MM.1S (cell line): ENCODE results near the gene PLD1.

Experiments
- DNase-seq: peaks from one replicate; pipeline ENCODE4 v3.0.0-alpha.2; 2015
- H2AFZ ChIP-seq: fragments of 300-600 bp; sonication (generic); 2 replicates; pipeline ENCODE4 v1.6.0; 2016; ENCODE audit warnings: antibody characterized with exemption, low read length
- H3F3A ChIP-seq: fragments of 300-600 bp; sonication (generic); 2 replicates; pipeline ENCODE4 v1.6.1; 2016; ENCODE audit warnings: mild to moderate bottlenecking, antibody characterized with exemption, low read length, moderate library complexity, mixed read lengths; ENCODE audit not compliant: insufficient read depth
- H3K27ac ChIP-seq: fragments of 300-600 bp; sonication (generic); 2 replicates; pipeline ENCODE4 v1.5.1; 2016; ENCODE audit warnings: mild to moderate bottlenecking, low read length
- H3K27me3 ChIP-seq: fragments of 300-600 bp; sonication (generic); replicated peaks from 2 replicates; pipeline ENCODE4 v1.6.0; 2016; ENCODE audit warnings: low read length; ENCODE audit not compliant: insufficient read depth
- H3K36me3 ChIP-seq: fragments of 300-600 bp; sonication (generic); replicated peaks from 2 replicates; pipeline ENCODE4 v1.6.1; 2016; ENCODE audit warnings: mild to moderate bottlenecking, low read length, mixed read lengths; ENCODE audit not compliant: insufficient read depth
- H3K4me1 ChIP-seq: fragments of 300-600 bp; sonication (generic); 2 replicates; pipeline ENCODE4 v1.6.1; 2016; ENCODE audit warnings: low read length, mixed read lengths
- H3K4me2 ChIP-seq: fragments of 300-600 bp; sonication (generic); 2 replicates; pipeline ENCODE4 v1.6.0; 2016; ENCODE audit warnings: low read depth, low read length
- H3K4me3 ChIP-seq: fragments of 300-600 bp; sonication (generic); 2 replicates; pipeline ENCODE4 v1.5.1; 2016; ENCODE audit warnings: low read length, mixed read lengths
- H3K79me2 ChIP-seq: fragments of 300-600 bp; sonication (generic); 2 replicates; pipeline ENCODE4 v1.6.1; 2016; ENCODE audit warnings: mixed run types, low read length, mixed read lengths
- H3K9ac ChIP-seq: fragments of 300-600 bp; sonication (generic); 2 replicates; pipeline ENCODE4 v1.6.1; 2016; ENCODE audit warnings: low read length, mixed read lengths
- H3K9me2 ChIP-seq: fragments of 300-600 bp; sonication (generic); replicated peaks from 2 replicates; pipeline ENCODE4 v1.6.1; 2016; ENCODE audit warnings: mild to moderate bottlenecking, low read length, mixed read lengths; ENCODE audit not compliant: insufficient read depth
- H3K9me3 ChIP-seq: fragments of 300-600 bp; sonication (generic); replicated peaks from 2 replicates; pipeline ENCODE4 v1.6.1; 2016; ENCODE audit warnings: mild to moderate bottlenecking, low read length, mixed read lengths; ENCODE audit not compliant: insufficient read depth
- H4K20me1 ChIP-seq: fragments of 300-600 bp; sonication (generic); 2 replicates; pipeline ENCODE4 v1.6.1; 2016; ENCODE audit warnings: mild to moderate bottlenecking, low read length, moderate library complexity, mixed read lengths; ENCODE audit not compliant: insufficient read depth
- EZH2 ChIP-seq: fragments of 300-600 bp; sonication (generic); optimal IDR thresholded peaks from 2 replicates; pipeline ENCODE3; 2017; ENCODE audit warnings: low read depth, mild to moderate bottlenecking, antibody characterized with exemption, low read length, mixed read lengths
- EZH2phosphoT487 ChIP-seq: fragments of 300-600 bp; sonication (generic); IDR thresholded peaks from 2 replicates; pipeline ENCODE4 v1.6.1; 2018; ENCODE audit warnings: antibody characterized with exemption, low read length
- TF ChIP-seq, protein P1 (sequence below): fragments of 300-600 bp; sonication (generic); IDR thresholded peaks from 2 replicates; pipeline ENCODE4 v1.5.1; 2016; ENCODE audit warnings: antibody characterized with exemption, low read length, mixed read lengths

The PLD1 gene

DNA sequence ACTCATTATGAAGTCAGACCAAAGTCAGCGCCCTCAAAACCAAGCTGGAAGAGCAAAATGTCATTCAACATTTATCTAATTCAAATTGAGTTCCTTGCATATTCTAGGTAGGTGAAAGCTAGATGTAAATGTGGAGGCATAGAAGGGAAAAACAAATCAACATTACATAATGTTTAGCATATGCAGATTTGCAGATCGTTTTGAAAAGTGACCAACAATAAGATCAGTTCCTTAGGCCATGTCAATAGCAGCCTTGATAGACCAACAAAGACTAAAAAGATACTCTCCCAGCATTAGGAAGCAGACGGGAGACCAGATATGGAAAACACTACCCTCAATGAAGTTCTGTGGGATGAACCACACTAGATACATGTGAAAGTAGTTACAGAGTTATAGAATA, 83.0 kb downstream of the PLD1 start:
- no peaks in the 10 kb centered on the region for H3K36me3 ChIP-seq
- H3K27ac ChIP-seq: no peak overlapping the region
- DNase-seq: no peak
- TF ChIP-seq, protein P1, sequence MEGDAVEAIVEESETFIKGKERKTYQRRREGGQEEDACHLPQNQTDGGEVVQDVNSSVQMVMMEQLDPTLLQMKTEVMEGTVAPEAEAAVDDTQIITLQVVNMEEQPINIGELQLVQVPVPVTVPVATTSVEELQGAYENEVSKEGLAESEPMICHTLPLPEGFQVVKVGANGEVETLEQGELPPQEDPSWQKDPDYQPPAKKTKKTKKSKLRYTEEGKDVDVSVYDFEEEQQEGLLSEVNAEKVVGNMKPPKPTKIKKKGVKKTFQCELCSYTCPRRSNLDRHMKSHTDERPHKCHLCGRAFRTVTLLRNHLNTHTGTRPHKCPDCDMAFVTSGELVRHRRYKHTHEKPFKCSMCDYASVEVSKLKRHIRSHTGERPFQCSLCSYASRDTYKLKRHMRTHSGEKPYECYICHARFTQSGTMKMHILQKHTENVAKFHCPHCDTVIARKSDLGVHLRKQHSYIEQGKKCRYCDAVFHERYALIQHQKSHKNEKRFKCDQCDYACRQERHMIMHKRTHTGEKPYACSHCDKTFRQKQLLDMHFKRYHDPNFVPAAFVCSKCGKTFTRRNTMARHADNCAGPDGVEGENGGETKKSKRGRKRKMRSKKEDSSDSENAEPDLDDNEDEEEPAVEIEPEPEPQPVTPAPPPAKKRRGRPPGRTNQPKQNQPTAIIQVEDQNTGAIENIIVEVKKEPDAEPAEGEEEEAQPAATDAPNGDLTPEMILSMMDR: no peak
- TF ChIP-seq EZH2 (no peak), EZH2phosphoT487 (no peak)
- H3K79me2 ChIP-seq: no peaks in the 10 kb centered on the region
- no peak overlapping the region for H3K4me2 ChIP-seq
- H3K9ac ChIP-seq: no peak overlapping the region
- H2AFZ ChIP-seq: no peak overlapping the region
- no peaks in the 10 kb centered on the region for H4K20me1 ChIP-seq
- H3K9me3 ChIP-seq: no peaks in the 10 kb centered on the region
- H3K9me2 ChIP-seq: no peaks in the 10 kb centered on the region
- H3K27me3 ChIP-seq: no peaks in the 10 kb centered on the region
- H3F3A ChIP-seq: no peaks in the 10 kb centered on the region
- H3K4me3 ChIP-seq: no peak overlapping the region
- no peaks in the 10 kb centered on the region for H3K4me1 ChIP-seq

DNA sequence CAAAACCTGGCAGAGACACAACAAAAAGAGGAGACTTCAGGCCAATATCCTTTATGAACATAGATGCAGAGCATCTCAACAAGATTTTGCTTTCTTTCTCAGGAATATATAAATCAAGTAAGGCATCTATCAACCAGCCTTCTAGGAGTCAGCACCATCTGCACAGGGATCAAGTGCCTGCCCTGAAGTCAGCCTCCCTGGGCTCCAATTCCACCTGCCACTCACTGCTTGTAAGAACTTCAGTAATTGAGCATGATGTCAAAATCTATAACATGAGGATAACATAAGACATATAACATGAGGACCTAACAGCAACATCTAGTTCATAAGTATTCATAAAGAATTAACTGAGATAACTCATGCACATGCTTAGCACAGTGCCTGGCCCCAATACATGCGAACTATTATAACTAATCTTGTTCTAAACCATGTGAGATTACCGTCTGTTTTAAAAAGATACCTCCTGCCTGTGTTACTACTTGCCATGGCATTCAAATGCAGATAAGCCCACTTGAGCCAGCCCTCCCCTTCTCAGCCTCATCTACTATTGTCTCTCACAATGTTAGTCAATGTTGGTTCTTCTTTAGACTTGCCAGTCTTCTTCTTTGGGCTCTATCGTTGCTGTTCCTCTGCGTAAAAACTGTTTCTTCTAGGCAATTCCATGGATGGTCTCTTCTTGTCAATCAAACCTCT, 91.6 kb downstream of the PLD1 start:
- H3K79me2 ChIP-seq: no peaks in the 10 kb centered on the region
- no peaks in the 10 kb centered on the region for H3K27me3 ChIP-seq
- no peak for DNase-seq
- TF ChIP-seq EZH2phosphoT487: no peak
- TF ChIP-seq, protein P1: no peak
- TF ChIP-seq EZH2: no peak
- no peak overlapping the region for H3K4me2 ChIP-seq
- no peaks in the 10 kb centered on the region for H4K20me1 ChIP-seq
- H3K27ac ChIP-seq: no peak overlapping the region
- H3K4me1 ChIP-seq: no peaks in the 10 kb centered on the region
- no peak overlapping the region for H3K4me3 ChIP-seq
- H3K36me3 ChIP-seq: no peaks in the 10 kb centered on the region
- no peaks in the 10 kb centered on the region for H3K9me2 ChIP-seq
- no peak overlapping the region for H2AFZ ChIP-seq
- H3K9ac ChIP-seq: no peak overlapping the region
- H3K9me3 ChIP-seq: no peaks in the 10 kb centered on the region
- no peaks in the 10 kb centered on the region for H3F3A ChIP-seq

DNA sequence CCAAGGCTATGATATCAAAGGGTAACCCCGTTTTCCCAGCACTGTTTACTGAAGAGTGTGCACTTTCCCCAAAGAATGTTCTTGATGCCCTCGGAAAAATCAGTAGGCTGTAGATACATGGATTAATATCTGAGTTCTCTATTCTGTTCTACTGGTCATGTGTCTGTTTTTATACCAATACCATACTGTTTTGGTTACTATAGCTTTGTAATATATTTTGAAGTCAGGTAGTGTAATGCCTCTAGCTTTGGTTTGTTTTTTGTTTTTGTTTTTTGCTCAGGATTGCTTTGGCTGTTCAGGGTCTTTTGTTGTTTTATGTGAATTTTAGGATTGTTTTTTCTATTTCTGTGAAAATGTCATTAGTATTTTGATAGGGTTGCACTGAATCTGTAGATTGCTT, 95.1 kb downstream of the PLD1 start:
- no peak for TF ChIP-seq EZH2
- TF ChIP-seq, protein P1: no peak
- TF ChIP-seq EZH2phosphoT487: no peak
- Histone ChIP-seq H3F3A (no peaks in the 10 kb centered on the region), H4K20me1 (no peaks in the 10 kb centered on the region), H3K36me3 (no peaks in the 10 kb centered on the region), H3K4me2 (no peak overlapping the region), H2AFZ (no peak overlapping the region), H3K4me3 (no peak overlapping the region), H3K27me3 (no peaks in the 10 kb centered on the region), H3K79me2 (no peaks in the 10 kb centered on the region), H3K9ac (no peak overlapping the region), H3K9me2 (no peaks in the 10 kb centered on the region), H3K27ac (no peak overlapping the region), H3K9me3 (no peaks in the 10 kb centered on the region), H3K4me1 (no peaks in the 10 kb centered on the region)
- DNase-seq: no peak
